ENCODE data around the gene DAGLB.

Gene DAGLB

DNA sequence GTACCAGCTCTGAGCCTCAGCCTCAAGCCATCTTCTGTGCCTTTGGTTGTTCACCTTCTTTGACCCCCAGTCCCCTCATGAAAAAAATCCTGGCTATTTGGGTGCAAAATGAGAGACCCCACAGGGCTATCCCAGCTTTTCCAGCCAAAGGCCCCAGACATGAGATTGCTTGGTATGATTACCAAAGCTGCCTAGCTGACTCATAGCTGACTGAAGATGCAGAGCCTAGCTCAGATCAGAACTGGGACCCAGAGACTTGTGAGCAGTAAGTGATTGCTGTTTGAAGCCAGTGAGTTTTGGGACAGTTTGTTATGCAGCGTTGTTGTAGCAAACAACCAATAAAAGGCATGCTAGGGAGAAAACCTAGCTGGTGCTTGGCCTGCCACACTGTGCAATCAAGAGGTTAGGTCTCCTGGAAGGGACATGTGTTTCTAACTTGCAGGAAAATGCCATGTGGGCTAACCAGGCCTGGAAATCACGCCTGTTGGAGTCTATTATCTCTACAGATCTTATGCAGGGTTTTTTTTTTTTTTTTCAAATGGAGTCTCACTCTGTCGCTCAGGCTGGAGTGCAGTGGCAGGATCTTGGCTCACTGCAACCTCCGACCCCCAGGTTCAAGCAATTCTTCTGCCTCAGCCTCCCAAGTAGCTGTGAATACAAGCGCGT is 48.0 kb upstream of the DAGLB start:
- no peaks in the 10 kb centered on the region for H3K36me3 ChIP-seq (replicated peaks; ENCODE audit: insufficient read depth, low read length)
- TF ChIP-seq, protein P1, sequence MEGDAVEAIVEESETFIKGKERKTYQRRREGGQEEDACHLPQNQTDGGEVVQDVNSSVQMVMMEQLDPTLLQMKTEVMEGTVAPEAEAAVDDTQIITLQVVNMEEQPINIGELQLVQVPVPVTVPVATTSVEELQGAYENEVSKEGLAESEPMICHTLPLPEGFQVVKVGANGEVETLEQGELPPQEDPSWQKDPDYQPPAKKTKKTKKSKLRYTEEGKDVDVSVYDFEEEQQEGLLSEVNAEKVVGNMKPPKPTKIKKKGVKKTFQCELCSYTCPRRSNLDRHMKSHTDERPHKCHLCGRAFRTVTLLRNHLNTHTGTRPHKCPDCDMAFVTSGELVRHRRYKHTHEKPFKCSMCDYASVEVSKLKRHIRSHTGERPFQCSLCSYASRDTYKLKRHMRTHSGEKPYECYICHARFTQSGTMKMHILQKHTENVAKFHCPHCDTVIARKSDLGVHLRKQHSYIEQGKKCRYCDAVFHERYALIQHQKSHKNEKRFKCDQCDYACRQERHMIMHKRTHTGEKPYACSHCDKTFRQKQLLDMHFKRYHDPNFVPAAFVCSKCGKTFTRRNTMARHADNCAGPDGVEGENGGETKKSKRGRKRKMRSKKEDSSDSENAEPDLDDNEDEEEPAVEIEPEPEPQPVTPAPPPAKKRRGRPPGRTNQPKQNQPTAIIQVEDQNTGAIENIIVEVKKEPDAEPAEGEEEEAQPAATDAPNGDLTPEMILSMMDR (IDR thresholded peaks at IDR 0.05; ENCODE audit: low read length), result no peak
- TF ChIP-seq EZH2phosphoT487 (IDR thresholded peaks at IDR 0.05; ENCODE audit: low read length) (no peak), EZH2 (optimal IDR thresholded peaks at IDR 0.05; ENCODE audit: low read depth, low read length) (no peak)
- no peak overlapping the region for H3K9ac ChIP-seq (ENCODE audit: low read length)
- H3K9me2 ChIP-seq (replicated peaks; ENCODE audit: insufficient read depth, low read length), result no peaks in the 10 kb centered on the region
- H3F3A ChIP-seq (ENCODE audit: insufficient read depth, low read length), result no peaks in the 10 kb centered on the region
- no peak for DNase-seq
- H3K27ac ChIP-seq (ENCODE audit: low read length), result no peak overlapping the region
- H3K9me3 ChIP-seq (replicated peaks; ENCODE audit: insufficient read depth, low read length), result no peaks in the 10 kb centered on the region
- no peak overlapping the region for H3K4me2 ChIP-seq (ENCODE audit: low read depth, low read length)
- no peak overlapping the region for H3K4me3 ChIP-seq (ENCODE audit: low read length)
- no peaks in the 10 kb centered on the region for H3K79me2 ChIP-seq (ENCODE audit: low read length)
- H3K27me3 ChIP-seq (replicated peaks; ENCODE audit: insufficient read depth, low read length), result no peaks in the 10 kb centered on the region
- no peak overlapping the region for H2AFZ ChIP-seq (ENCODE audit: low read length)
- H3K4me1 ChIP-seq (ENCODE audit: low read length), result no peaks in the 10 kb centered on the region
- H4K20me1 ChIP-seq (ENCODE audit: insufficient read depth, low read length), result no peaks in the 10 kb centered on the region

DNA sequence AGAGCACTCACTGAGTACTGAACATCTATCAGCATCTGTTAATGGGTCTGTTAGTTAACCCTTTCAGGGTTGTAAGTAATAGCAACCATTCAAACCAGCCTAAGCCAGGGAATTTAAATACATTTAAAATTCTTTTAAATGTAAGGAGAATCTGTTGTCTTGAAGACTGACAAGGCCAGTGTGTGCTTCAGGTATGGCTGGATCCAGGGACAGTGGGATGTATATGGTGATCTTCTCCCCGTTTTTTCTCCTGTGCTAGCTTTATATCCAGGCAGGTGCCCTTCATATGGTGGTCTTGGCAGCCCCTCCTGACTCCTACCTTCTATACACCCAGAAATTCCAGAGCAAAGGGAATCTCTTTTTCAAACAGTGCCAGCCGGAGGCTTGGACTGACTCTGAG is 46.6 kb upstream of the DAGLB start:
- Histone ChIP-seq H3K9ac (ENCODE audit: low read length) (no peak overlapping the region), H3K36me3 (replicated peaks; ENCODE audit: insufficient read depth, low read length) (no peaks in the 10 kb centered on the region), H3K27me3 (replicated peaks; ENCODE audit: insufficient read depth, low read length) (no peaks in the 10 kb centered on the region), H3K9me3 (replicated peaks; ENCODE audit: insufficient read depth, low read length) (no peaks in the 10 kb centered on the region), H3F3A (ENCODE audit: insufficient read depth, low read length) (no peaks in the 10 kb centered on the region), H3K79me2 (ENCODE audit: low read length) (no peaks in the 10 kb centered on the region), H4K20me1 (ENCODE audit: insufficient read depth, low read length) (no peaks in the 10 kb centered on the region), H3K9me2 (replicated peaks; ENCODE audit: insufficient read depth, low read length) (no peaks in the 10 kb centered on the region), H3K4me2 (ENCODE audit: low read depth, low read length) (no peak overlapping the region), H3K4me1 (ENCODE audit: low read length) (no peaks in the 10 kb centered on the region), H2AFZ (ENCODE audit: low read length) (no peak overlapping the region), H3K4me3 (ENCODE audit: low read length) (no peak overlapping the region), H3K27ac (ENCODE audit: low read length) (no peak overlapping the region)
- DNase-seq, result no peak
- TF ChIP-seq, protein P1 (IDR thresholded peaks at IDR 0.05; ENCODE audit: low read length), result no peak
- TF ChIP-seq EZH2phosphoT487 (IDR thresholded peaks at IDR 0.05; ENCODE audit: low read length), result no peak
- TF ChIP-seq EZH2 (optimal IDR thresholded peaks at IDR 0.05; ENCODE audit: low read depth, low read length), result no peak

DNA sequence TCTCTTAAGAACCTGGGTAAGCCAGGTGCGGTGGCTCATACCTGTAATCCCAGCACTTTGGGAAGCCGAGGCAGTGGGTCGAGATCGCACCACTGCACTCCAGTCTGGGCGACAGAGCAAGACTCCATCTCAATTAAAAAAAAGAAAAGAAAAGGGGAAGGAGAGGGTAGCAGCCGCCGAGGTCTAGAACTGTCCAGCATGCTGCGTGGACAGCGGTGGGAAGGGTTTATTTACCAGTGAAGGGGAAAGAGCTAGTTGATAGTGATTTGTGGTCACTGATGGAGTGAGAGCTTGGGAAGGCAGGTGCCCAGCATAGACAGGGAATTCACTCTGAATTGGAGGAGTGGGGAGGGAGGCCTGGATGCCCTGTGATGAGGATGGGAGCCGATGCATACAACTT is 43.4 kb upstream of the DAGLB start:
- H4K20me1 ChIP-seq (ENCODE audit: insufficient read depth, low read length), result no peaks in the 10 kb centered on the region
- no peak overlapping the region for H3K4me2 ChIP-seq (ENCODE audit: low read depth, low read length)

More for the DNA sequence above, 43.4 kb upstream of the DAGLB start:
- H3K36me3 ChIP-seq (replicated peaks; ENCODE audit: insufficient read depth, low read length), result no peaks in the 10 kb centered on the region
- no peak for DNase-seq
- H3K79me2 ChIP-seq (ENCODE audit: low read length), result no peaks in the 10 kb centered on the region
- no peaks in the 10 kb centered on the region for H3K27me3 ChIP-seq (replicated peaks; ENCODE audit: insufficient read depth, low read length)
- no peaks in the 10 kb centered on the region for H3F3A ChIP-seq (ENCODE audit: insufficient read depth, low read length)
- no peak overlapping the region for H3K4me3 ChIP-seq (ENCODE audit: low read length)
- H3K9me2 ChIP-seq (replicated peaks; ENCODE audit: insufficient read depth, low read length), result no peaks in the 10 kb centered on the region
- TF ChIP-seq EZH2 (optimal IDR thresholded peaks at IDR 0.05; ENCODE audit: low read depth, low read length), result no peak
- TF ChIP-seq, protein P1 (IDR thresholded peaks at IDR 0.05; ENCODE audit: low read length), result no peak
- no peak overlapping the region for H3K27ac ChIP-seq (ENCODE audit: low read length)
- no peaks in the 10 kb centered on the region for H3K4me1 ChIP-seq (ENCODE audit: low read length)
- no peak overlapping the region for H2AFZ ChIP-seq (ENCODE audit: low read length)
- H3K9me3 ChIP-seq (replicated peaks; ENCODE audit: insufficient read depth, low read length), result no peaks in the 10 kb centered on the region
- H3K9ac ChIP-seq (ENCODE audit: low read length), result no peak overlapping the region
